Measurements from ENCODE around the gene IL20RB.
A peak's percentile ranks its signal among the peaks of the same experiment; 100 is the strongest.
"Not testable (repeated sequence)": the region's sequence is repeated elsewhere in the genome, so short reads cannot be mapped to it uniquely, and the experiment has no call there.

The IL20RB gene

DNA sequence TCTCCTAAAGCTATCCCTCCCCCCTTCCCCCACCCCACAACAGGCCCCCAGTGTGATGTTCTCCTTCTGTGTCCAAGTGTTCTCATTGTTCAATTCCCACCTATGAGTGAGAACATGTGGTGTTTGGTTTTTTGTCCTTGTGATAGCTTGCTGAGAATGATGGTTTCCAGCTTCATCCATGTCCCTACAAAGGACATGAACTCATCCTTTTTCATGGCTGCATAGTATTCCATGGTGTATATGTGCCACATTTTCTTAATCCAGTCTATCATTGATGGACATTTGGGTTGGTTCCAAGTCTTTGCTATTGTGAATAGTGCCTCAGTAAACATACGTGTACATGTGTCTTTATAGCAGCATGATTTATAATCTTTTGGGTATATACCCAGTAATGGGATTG is 59.5 kb downstream of the IL20RB start:
- H3K4me1 ChIP-seq (ENCODE audit: control insufficient read depth, insufficient read depth, low read length); H3K36me3 ChIP-seq (ENCODE audit: control insufficient read depth in 2 of 2, insufficient read depth in 1 of 2, low read length in 2 of 2); H3K4me3 ChIP-seq (ENCODE audit: low read depth, low read length); H3K9me3 ChIP-seq (ENCODE audit: control insufficient read depth, insufficient read depth, low read depth, low read length); POLR2A ChIA-PET; H3K27ac ChIP-seq (ENCODE audit: extremely low read depth, low read depth, low read length): not testable (repeated sequence)
- TF ChIP-seq, protein P1, sequence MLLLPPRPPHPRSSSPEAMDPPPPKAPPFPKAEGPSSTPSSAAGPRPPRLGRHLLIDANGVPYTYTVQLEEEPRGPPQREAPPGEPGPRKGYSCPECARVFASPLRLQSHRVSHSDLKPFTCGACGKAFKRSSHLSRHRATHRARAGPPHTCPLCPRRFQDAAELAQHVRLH (tag by site-specific recombination; IDR thresholded peaks at IDR 0.05): 0 out of 2 replicates have a peak, but pooled peaks have one; percentile 12
- TF ChIP-seq ZNF146 (tag by site-specific recombination; IDR thresholded peaks at IDR 0.05): peak; percentile 96
- CTCF ChIA-PET: interaction anchor here (0.7 kb wide), 1 partner anchor 884 kb away, joined by 3 read pairs; no protein-coding TSS in a partner anchor

DNA sequence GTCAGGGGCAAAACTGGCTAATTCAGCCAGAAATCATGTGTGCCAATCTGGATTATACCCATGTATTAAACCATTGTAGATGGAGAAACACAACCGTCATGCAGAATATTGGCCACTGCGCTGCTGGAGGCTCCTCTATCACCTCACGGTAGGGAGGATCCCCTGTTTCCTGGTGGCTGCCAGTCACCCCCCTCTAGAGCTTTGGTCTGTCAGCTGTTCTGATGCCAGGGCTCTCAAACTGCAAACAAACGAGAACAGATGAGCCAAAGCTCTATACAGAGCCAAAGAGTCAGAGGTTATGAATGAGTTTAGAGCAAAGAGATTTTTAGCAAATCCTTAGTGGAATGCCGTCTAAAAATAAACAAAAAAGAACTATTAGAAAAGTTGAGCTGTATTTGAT is 62.5 kb downstream of the IL20RB start:
- POLR2A ChIA-PET: no interaction called here
- Histone ChIP-seq H3K9me3 (ENCODE audit: control insufficient read depth, insufficient read depth, low read depth, low read length) (no peaks in the 10 kb centered on the region), H3K36me3 (ENCODE audit: control insufficient read depth in 2 of 2, insufficient read depth in 1 of 2, low read length in 2 of 2) (no peaks in the 10 kb centered on the region), H3K27ac (ENCODE audit: extremely low read depth, low read depth, low read length) (no peak overlapping the region), H3K4me3 (ENCODE audit: low read depth, low read length) (no peak overlapping the region), H3K4me1 (ENCODE audit: control insufficient read depth, insufficient read depth, low read length) (no peaks in the 10 kb centered on the region)
- CTCF ChIA-PET: interaction anchor here (1.2 to 1.7 kb wide), 2 partner anchors 12 to 945 kb away, joined by 4 read pairs; no protein-coding TSS in a partner anchor
- no peak for TF ChIP-seq INSM2 (tag by site-specific recombination; IDR thresholded peaks at IDR 0.05)
- no peak for TF ChIP-seq ZNF501 (tag by site-specific recombination; IDR thresholded peaks at IDR 0.05)
- TF ChIP-seq KLF7 (tag by site-specific recombination; IDR thresholded peaks at IDR 0.05; ENCODE audit: borderline replicate concordance): no peak
- no peak for TF ChIP-seq KLF10 (tag by site-specific recombination; IDR thresholded peaks at IDR 0.05)
- no peak for TF ChIP-seq ZNF146 (tag by site-specific recombination; IDR thresholded peaks at IDR 0.05)
- no peak for TF ChIP-seq PRDM10 (tag by site-specific recombination; IDR thresholded peaks at IDR 0.05)
- no peak for TF ChIP-seq IKZF3 (tag by site-specific recombination; IDR thresholded peaks at IDR 0.05)
- no peak for TF ChIP-seq ZNF830 (tag by site-specific recombination; IDR thresholded peaks at IDR 0.05; ENCODE audit: low read depth)
- TF ChIP-seq ZNF174 (tag by site-specific recombination; IDR thresholded peaks at IDR 0.05): no peak
- TF ChIP-seq ZFP3 (tag by site-specific recombination; IDR thresholded peaks at IDR 0.05; ENCODE audit: low read depth): no peak

- TF ChIP-seq, protein P2, sequence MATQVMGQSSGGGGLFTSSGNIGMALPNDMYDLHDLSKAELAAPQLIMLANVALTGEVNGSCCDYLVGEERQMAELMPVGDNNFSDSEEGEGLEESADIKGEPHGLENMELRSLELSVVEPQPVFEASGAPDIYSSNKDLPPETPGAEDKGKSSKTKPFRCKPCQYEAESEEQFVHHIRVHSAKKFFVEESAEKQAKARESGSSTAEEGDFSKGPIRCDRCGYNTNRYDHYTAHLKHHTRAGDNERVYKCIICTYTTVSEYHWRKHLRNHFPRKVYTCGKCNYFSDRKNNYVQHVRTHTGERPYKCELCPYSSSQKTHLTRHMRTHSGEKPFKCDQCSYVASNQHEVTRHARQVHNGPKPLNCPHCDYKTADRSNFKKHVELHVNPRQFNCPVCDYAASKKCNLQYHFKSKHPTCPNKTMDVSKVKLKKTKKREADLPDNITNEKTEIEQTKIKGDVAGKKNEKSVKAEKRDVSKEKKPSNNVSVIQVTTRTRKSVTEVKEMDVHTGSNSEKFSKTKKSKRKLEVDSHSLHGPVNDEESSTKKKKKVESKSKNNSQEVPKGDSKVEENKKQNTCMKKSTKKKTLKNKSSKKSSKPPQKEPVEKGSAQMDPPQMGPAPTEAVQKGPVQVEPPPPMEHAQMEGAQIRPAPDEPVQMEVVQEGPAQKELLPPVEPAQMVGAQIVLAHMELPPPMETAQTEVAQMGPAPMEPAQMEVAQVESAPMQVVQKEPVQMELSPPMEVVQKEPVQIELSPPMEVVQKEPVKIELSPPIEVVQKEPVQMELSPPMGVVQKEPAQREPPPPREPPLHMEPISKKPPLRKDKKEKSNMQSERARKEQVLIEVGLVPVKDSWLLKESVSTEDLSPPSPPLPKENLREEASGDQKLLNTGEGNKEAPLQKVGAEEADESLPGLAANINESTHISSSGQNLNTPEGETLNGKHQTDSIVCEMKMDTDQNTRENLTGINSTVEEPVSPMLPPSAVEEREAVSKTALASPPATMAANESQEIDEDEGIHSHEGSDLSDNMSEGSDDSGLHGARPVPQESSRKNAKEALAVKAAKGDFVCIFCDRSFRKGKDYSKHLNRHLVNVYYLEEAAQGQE (tag by site-specific recombination; IDR thresholded peaks at IDR 0.05): no peak
- TF ChIP-seq PRDM1 (tag by site-specific recombination; IDR thresholded peaks at IDR 0.05): no peak
- H3K9me3 ChIP-seq (ENCODE audit: control insufficient read depth, insufficient read depth, low read depth, low read length): no peaks in the 10 kb centered on the region
- ChIA-PET CTCF (interaction anchor here (0.6 to 1.7 kb wide), 4 partner anchors 12 to 945 kb away, joined by 3 to 6 read pairs (median 4); no protein-coding TSS in a partner anchor), POLR2A (no interaction called here)
- H3K4me3 ChIP-seq (ENCODE audit: low read depth, low read length): no peak overlapping the region
- H3K4me1 ChIP-seq (ENCODE audit: control insufficient read depth, insufficient read depth, low read length): no peaks in the 10 kb centered on the region
- no peak overlapping the region for H3K27ac ChIP-seq (ENCODE audit: extremely low read depth, low read depth, low read length)
- no peaks in the 10 kb centered on the region for H3K36me3 ChIP-seq (ENCODE audit: control insufficient read depth in 2 of 2, insufficient read depth in 1 of 2, low read length in 2 of 2)
Observed at GRCh38 chr3:137020888-137021287, 63.1 kb downstream of the IL20RB start.

Measured in HEK293 (cell line).